Liver (tissue), 9 donors: Measurements from ENCODE around the gene OSBPL5. TPM values are rescaled to one million over a fixed set of nuclear protein-coding genes. Genes with fewer than 3 reads are reported as not detected.

Source experiments
- DNase-seq: peaks from one replicate; pipeline ENCODE4 v3.0.0-alpha.2; 2017; ENCODE audit warnings: low spot score
- H3K27ac ChIP-seq, 2 donors: one replicate each; pipeline ENCODE4 v1.7.0; 2013; ENCODE audit warnings: inconsistent platforms in 2 of 2, low read length in 2 of 2, control low read depth in 1 of 2, low read depth in 1 of 2, mild to moderate bottlenecking in 1 of 2
- H3K27me3 ChIP-seq, 4 donors: one replicate each; pipeline versions ENCODE4 v1.6.1 to v1.7.0; 2013; ENCODE audit warnings: low read length in 3 of 4, inconsistent platforms in 1 of 4, mild to moderate bottlenecking in 1 of 4, moderate library complexity in 1 of 4; ENCODE audit not compliant: control insufficient read depth in 4 of 4, insufficient read depth in 4 of 4
- H3K36me3 ChIP-seq, 4 donors: one replicate each; pipeline versions ENCODE4 v1.6.1 to v1.7.0; 2013; ENCODE audit warnings: low read length in 3 of 4, mild to moderate bottlenecking in 3 of 4, low read depth in 1 of 4, moderate library complexity in 1 of 4; ENCODE audit not compliant: control insufficient read depth in 4 of 4, insufficient read depth in 3 of 4
- H3K4me1 ChIP-seq, 4 donors: one replicate each; pipeline versions ENCODE4 v1.6.1 to v1.7.0; 2013; ENCODE audit warnings: low read length in 3 of 4, mild to moderate bottlenecking in 3 of 4, moderate library complexity in 1 of 4; ENCODE audit not compliant: control insufficient read depth in 4 of 4, insufficient read depth in 4 of 4
- H3K4me3 ChIP-seq, 3 donors: one replicate each; pipeline versions ENCODE4 v1.6.1 to v1.7.0; 2013; ENCODE audit warnings: low read length in 3 of 3, control low read depth in 1 of 3, low read depth in 1 of 3, mild to moderate bottlenecking in 1 of 3
- H3K9ac ChIP-seq, 2 donors: one replicate each; pipeline ENCODE4 v1.7.0; 2013; ENCODE audit warnings: low read length in 2 of 2, mild to moderate bottlenecking in 2 of 2, moderate library complexity in 2 of 2, control low read depth in 1 of 2, low read depth in 1 of 2
- H3K9me3 ChIP-seq, 4 donors: one replicate each; pipeline versions ENCODE4 v1.6.1 to v1.7.0; 2013; ENCODE audit warnings: low read length in 3 of 4; ENCODE audit not compliant: control insufficient read depth in 4 of 4
- ATF3 ChIP-seq: IDR thresholded peaks from 2 replicates; pipeline ENCODE4 v1.6.1; 2016; ENCODE audit warnings: antibody characterized with exemption
- EGR1 ChIP-seq, 2 donors: IDR thresholded peaks; 2 replicates each; pipeline ENCODE4 v1.6.1; 2016 to 2018; ENCODE audit warnings: antibody characterized with exemption in 2 of 2, low read depth in 2 of 2
- FOXA2 ChIP-seq: IDR thresholded peaks from 2 replicates; pipeline ENCODE4 v1.6.1; 2016; ENCODE audit warnings: antibody characterized with exemption
- HNF4A ChIP-seq, 2 donors: conservative IDR thresholded peaks; 2 replicates each; pipeline ENCODE4 v1.6.1; 2016; ENCODE audit warnings: antibody characterized with exemption in 2 of 2, mild to moderate bottlenecking in 2 of 2
- HNF4G ChIP-seq: IDR thresholded peaks from 2 replicates; pipeline ENCODE4 v1.6.1; 2016; ENCODE audit warnings: antibody characterized with exemption
- JUND ChIP-seq, 2 donors: IDR thresholded peaks; 2 replicates each; pipeline ENCODE4 v1.6.1; 2016; ENCODE audit warnings: antibody characterized with exemption in 2 of 2
- NR2F2 ChIP-seq: IDR thresholded peaks from 2 replicates; pipeline ENCODE4 v1.6.1; 2016; ENCODE audit warnings: antibody characterized with exemption
- RAD21 ChIP-seq, 2 donors: IDR thresholded peaks; 2 replicates each; pipeline ENCODE4 v1.6.1; 2016; ENCODE audit warnings: antibody characterized with exemption in 2 of 2, mild to moderate bottlenecking in 2 of 2
- RXRA ChIP-seq, 2 donors: IDR thresholded peaks; 2 replicates each; pipeline ENCODE4 v1.6.1; 2017 to 2018; ENCODE audit warnings: antibody characterized with exemption in 2 of 2, mild to moderate bottlenecking in 1 of 2
- SP1 ChIP-seq: IDR thresholded peaks from 2 replicates; pipeline ENCODE4 v1.6.1; 2018; ENCODE audit warnings: antibody characterized with exemption, mild to moderate bottlenecking
- TAF1 ChIP-seq: conservative IDR thresholded peaks from 2 replicates; pipeline ENCODE4 v1.6.1; 2016; ENCODE audit warnings: antibody characterized with exemption, mild to moderate bottlenecking
- WGBS: extraction: QIAGEN DNeasy Blood & Tissue Kit; methylation state at CpG from one replicate; pipeline ENCODE4 v1.1.7; 2013; 5-methylcytosine and 5-hydroxymethylcytosine counted together
- polyA plus RNA-seq, 2 donors: library from polyadenylated mRNA; stranded (reverse) in 1 of 2; unstranded in 1 of 2; fragments of 200-250 nt in 1 of 2; fragments of >200 nt in 1 of 2; fragmentation: Nextera tagmentation in 1 of 2; extraction: Ambion mirVana in 1 of 2; gene quantifications; one replicate each; pipeline versions ENCODE4 v1.2.1 to v1.2.3, GENCODE V29; 2013 to 2015
- total RNA-seq, 2 donors: library from RNA; depleted of rRNA; stranded (reverse); fragments of >200 nt; gene quantifications; one replicate each; pipeline ENCODE4 v1.2.3, GENCODE V29; 2014
- TF ChIP-seq, protein P1 (sequence below): IDR thresholded peaks from 2 replicates; pipeline ENCODE4 v1.6.1; 2016; ENCODE audit warnings: antibody characterized with exemption
- TF ChIP-seq, protein P2 (sequence below): IDR thresholded peaks from 2 replicates; pipeline ENCODE4 v1.6.1; 2016; ENCODE audit warnings: antibody characterized with exemption, mild to moderate bottlenecking
- donor health status: healthy.
- donor health status: healthy.
- donor health status: healthy.
- donor health status: healthy.
- donor health status: healthy.

OSBPL5 gene
- total and polyA plus RNA-seq, 4 donors: 0.74 to 6.2 (median 3.9) TPM

DNA sequence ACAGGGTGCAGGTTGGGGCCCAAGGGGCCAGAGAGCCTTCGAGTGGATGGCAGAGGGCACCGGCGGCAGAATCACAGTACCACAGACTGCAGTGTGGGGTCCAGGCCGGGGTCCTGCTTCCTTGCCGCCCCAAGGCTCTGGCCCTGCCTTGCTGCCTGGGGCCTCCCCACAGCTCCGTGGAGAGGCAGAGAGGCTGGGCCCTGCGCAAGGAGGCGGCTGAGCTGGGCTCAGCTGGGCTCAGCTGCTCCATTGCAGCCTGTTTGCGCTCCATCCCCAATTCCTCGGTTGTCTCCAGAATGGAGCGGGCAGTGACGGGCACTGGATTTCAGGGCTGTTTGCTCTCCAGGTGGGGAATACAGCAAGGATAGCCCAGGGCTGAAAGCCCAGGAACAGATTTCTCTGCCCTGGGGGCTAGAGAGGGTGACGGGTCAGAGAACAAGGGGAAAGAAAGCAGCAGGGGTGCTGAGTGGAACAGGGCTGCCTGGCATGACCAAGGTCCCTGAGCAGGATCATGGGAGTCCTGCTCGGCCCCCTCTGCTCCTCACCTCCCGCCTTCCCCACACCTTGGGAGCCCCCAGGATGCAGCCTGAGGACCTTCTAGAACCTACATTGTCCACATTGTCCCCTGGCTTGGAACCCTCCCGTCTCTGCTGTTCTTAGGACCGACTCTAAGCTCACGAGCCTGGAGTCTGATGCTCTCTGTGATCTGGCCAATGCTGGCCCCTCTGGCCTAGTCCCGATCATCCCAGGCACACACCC is 34.6 kb upstream of the OSBPL5 start:
- no peaks in the 10 kb centered on the region for H3K36me3 ChIP-seq
- no peak overlapping the region for H3K9ac ChIP-seq
- no peak overlapping the region for H3K4me3 ChIP-seq
- no peaks in the 10 kb centered on the region for H3K9me3 ChIP-seq
- no peak for DNase-seq
- H3K4me1 ChIP-seq: no peaks in the 10 kb centered on the region
- H3K27me3 ChIP-seq: peaks cover 0 to 14% (median 1%) of the 10 kb centered on the region in 4 donors
- 70% methylated on average over 19 of the region's 19 CpGs for WGBS
- TF ChIP-seq, protein P1, sequence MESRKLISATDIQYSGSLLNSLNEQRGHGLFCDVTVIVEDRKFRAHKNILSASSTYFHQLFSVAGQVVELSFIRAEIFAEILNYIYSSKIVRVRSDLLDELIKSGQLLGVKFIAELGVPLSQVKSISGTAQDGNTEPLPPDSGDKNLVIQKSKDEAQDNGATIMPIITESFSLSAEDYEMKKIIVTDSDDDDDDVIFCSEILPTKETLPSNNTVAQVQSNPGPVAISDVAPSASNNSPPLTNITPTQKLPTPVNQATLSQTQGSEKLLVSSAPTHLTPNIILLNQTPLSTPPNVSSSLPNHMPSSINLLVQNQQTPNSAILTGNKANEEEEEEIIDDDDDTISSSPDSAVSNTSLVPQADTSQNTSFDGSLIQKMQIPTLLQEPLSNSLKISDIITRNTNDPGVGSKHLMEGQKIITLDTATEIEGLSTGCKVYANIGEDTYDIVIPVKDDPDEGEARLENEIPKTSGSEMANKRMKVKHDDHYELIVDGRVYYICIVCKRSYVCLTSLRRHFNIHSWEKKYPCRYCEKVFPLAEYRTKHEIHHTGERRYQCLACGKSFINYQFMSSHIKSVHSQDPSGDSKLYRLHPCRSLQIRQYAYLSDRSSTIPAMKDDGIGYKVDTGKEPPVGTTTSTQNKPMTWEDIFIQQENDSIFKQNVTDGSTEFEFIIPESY: no peak
- TF ChIP-seq HNF4A (conservative IDR thresholded peaks at IDR 0.05): no peak
- no peak for TF ChIP-seq EGR1 (IDR thresholded peaks at IDR 0.05; ENCODE audit: low read depth in 2 of 2)
- TF ChIP-seq HNF4G: no peak
- no peak overlapping the region for H3K27ac ChIP-seq

- DNase-seq: no peak
- 77% methylated on average over 15 of the region's 15 CpGs for WGBS
- Histone ChIP-seq H3K4me1 (no peaks in the 10 kb centered on the region), H3K27me3 (peaks cover 0 to 12% (median 1%) of the 10 kb centered on the region in 4 donors), H3K9me3 (no peaks in the 10 kb centered on the region), H3K36me3 (no peaks in the 10 kb centered on the region), H3K27ac (no peak overlapping the region), H3K9ac (no peak overlapping the region), H3K4me3 (no peak overlapping the region)
- TF ChIP-seq ATF3 (no peak), HNF4A (conservative IDR thresholded peaks at IDR 0.05) (no peak), RAD21 (IDR thresholded peaks at IDR 0.05) (no peak), FOXA2 (no peak)
These were observed 33.7 kb upstream of the OSBPL5 start for GRCh38 chr11:3198815-3199214.

GRCh38 chr11:3197878-3198528 is 32.9 kb upstream of the OSBPL5 start:
- Histone ChIP-seq H3K4me1 (no peaks in the 10 kb centered on the region), H3K4me3 (no peak overlapping the region), H3K36me3 (no peaks in the 10 kb centered on the region), H3K27me3 (peaks cover 0 to 4% (median 0%) of the 10 kb centered on the region in 4 donors), H3K9me3 (no peaks in the 10 kb centered on the region), H3K9ac (no peak overlapping the region), H3K27ac (no peak overlapping the region)
- DNase-seq: no peak
- WGBS: 73% methylated on average over 8 of the region's 8 CpGs
- no peak for TF ChIP-seq FOXA2

DNA sequence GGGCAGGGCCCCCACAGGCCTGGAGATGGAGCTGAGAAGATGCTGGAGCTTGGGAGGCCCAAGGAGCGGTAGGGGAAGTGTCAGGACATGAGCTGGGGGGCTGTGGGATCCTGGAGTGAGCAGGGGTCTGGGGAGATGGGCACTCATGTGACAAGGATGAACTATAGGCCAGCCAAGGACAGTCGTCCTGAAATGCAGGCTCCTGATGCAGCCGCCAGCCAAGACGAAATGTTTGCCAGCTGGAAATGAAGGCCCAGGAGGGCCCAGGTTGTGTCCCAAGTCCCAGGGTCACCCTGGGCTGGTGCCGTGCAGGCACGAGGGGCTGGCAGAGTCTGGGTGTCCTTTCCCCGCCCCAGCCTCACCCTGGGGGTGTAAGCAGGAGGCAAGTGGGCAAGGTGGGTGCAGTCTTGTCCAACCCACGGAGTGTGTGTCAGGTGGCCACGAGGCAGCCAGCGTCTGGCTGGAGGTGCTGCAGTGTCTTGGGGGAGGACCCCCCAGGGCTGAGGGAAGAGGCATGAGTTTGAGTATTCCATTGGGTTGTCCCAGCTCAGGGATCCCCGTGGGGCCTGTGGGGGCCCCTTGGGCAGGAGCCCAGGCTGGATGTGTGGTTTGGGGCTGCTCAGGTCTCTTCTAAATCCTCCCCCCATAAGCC is 32.1 kb upstream of the OSBPL5 start:
- no peak for DNase-seq
- H3K27me3 ChIP-seq: peaks cover 0 to 4% (median 0%) of the 10 kb centered on the region in 4 donors
- H3K9ac ChIP-seq: no peak overlapping the region
- TF ChIP-seq, protein P1: no peak
- no peak for TF ChIP-seq NR2F2
- no peak for TF ChIP-seq EGR1 (IDR thresholded peaks at IDR 0.05; ENCODE audit: low read depth in 2 of 2)
- no peak for TF ChIP-seq RXRA (IDR thresholded peaks at IDR 0.05)
- no peak for TF ChIP-seq SP1
- TF ChIP-seq, protein P2, sequence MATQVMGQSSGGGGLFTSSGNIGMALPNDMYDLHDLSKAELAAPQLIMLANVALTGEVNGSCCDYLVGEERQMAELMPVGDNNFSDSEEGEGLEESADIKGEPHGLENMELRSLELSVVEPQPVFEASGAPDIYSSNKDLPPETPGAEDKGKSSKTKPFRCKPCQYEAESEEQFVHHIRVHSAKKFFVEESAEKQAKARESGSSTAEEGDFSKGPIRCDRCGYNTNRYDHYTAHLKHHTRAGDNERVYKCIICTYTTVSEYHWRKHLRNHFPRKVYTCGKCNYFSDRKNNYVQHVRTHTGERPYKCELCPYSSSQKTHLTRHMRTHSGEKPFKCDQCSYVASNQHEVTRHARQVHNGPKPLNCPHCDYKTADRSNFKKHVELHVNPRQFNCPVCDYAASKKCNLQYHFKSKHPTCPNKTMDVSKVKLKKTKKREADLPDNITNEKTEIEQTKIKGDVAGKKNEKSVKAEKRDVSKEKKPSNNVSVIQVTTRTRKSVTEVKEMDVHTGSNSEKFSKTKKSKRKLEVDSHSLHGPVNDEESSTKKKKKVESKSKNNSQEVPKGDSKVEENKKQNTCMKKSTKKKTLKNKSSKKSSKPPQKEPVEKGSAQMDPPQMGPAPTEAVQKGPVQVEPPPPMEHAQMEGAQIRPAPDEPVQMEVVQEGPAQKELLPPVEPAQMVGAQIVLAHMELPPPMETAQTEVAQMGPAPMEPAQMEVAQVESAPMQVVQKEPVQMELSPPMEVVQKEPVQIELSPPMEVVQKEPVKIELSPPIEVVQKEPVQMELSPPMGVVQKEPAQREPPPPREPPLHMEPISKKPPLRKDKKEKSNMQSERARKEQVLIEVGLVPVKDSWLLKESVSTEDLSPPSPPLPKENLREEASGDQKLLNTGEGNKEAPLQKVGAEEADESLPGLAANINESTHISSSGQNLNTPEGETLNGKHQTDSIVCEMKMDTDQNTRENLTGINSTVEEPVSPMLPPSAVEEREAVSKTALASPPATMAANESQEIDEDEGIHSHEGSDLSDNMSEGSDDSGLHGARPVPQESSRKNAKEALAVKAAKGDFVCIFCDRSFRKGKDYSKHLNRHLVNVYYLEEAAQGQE: no peak
- TF ChIP-seq JUND (IDR thresholded peaks at IDR 0.05): no peak
- no peak for TF ChIP-seq TAF1

More for the DNA sequence above, 32.1 kb upstream of the OSBPL5 start:
- no peak overlapping the region for H3K27ac ChIP-seq
- no peaks in the 10 kb centered on the region for H3K4me1 ChIP-seq
- WGBS: 82% methylated on average over 11 of the region's 11 CpGs
- H3K4me3 ChIP-seq: no peak overlapping the region
- no peaks in the 10 kb centered on the region for H3K36me3 ChIP-seq
- no peaks in the 10 kb centered on the region for H3K9me3 ChIP-seq
